Measurements from ENCODE around the gene C1S.

- TF ChIP-seq POLR2A (IDR thresholded peaks at IDR 0.05) (no peak), CTCF (IDR thresholded peaks at IDR 0.05) (no peak)
Measured at GRCh38 chr12:7116916-7117315, 56.4 kb downstream of the C1S start.

All from tibial nerve (tissue), 3 donors.